IMR-90 (cell line): ENCODE measurements around the gene ZNF667. TPM values are rescaled to one million over a fixed set of nuclear protein-coding genes. Genes with fewer than 3 reads are reported as not detected.

Source experiments
- ATAC-seq: fragments of 200-7000 bp; cut with Tn5 transposase; 2 replicates; pipeline ENCODE4 v1.9.1; 2020; ENCODE audit warnings: low read depth, mild to moderate bottlenecking, moderate library complexity
- BruUV-seq: library from RNA; stranded (reverse); fragments of 400-500 nt; replicated peaks from 2 replicates; lab custom pipeline; 2021; lab: Mats Ljungman, UMichigan
- CTCF ChIA-PET: fragments of 300-600 bp; formaldehyde crosslinking; extraction: SDS; loops from one replicate; lab custom pipeline; 2021; ENCODE audit warnings: antibody characterized with exemption; lab: Yijun Ruan, JAX
- POLR2A ChIA-PET: fragments of 300-600 bp; sonication (Branson Sonifier 250); formaldehyde crosslinking; loops from one replicate; lab custom pipeline; 2022; ENCODE audit warnings: antibody characterized with exemption; ENCODE audit not compliant: unreplicated experiment; lab: Charles Lee
- DNase-seq: peaks from one replicate; pipeline ENCODE4 v3.0.0; 2013
- H2AFZ ChIP-seq: replicated peaks from 2 replicates; pipeline ENCODE3; 2013; ENCODE audit warnings: low read length, mild to moderate bottlenecking; ENCODE audit not compliant: poor library complexity
- H2AK5ac ChIP-seq: 2 replicates; pipeline ENCODE4 v1.6.1; 2013; ENCODE audit warnings: low read depth, low read length, inconsistent platforms
- H2AK9ac ChIP-seq: replicated peaks from 2 replicates; pipeline ENCODE3; 2013; ENCODE audit warnings: mild to moderate bottlenecking, low read depth, low read length, moderate library complexity; ENCODE audit not compliant: poor library complexity
- H2BK120ac ChIP-seq: 2 replicates; pipeline ENCODE4 v1.6.1; 2013; ENCODE audit warnings: low read depth, low read length, inconsistent platforms
- H2BK15ac ChIP-seq: 3 replicates; pipeline ENCODE4 v1.6.1; 2013; ENCODE audit warnings: low read depth, low read length, inconsistent platforms
- H2BK20ac ChIP-seq: 2 replicates; pipeline ENCODE4 v1.6.1; 2013; ENCODE audit warnings: low read depth, mild to moderate bottlenecking, inconsistent platforms, low read length, moderate library complexity
- H2BK5ac ChIP-seq: 2 replicates; pipeline ENCODE4 v1.6.1; 2013; ENCODE audit warnings: mild to moderate bottlenecking, low read depth, low read length, inconsistent platforms; ENCODE audit not compliant: poor library complexity, severe bottlenecking
- H3K14ac ChIP-seq: replicated peaks from 2 replicates; pipeline ENCODE4 v1.6.1; 2013; ENCODE audit warnings: low read depth, low read length, inconsistent platforms
- H3K18ac ChIP-seq: 2 replicates; pipeline ENCODE4 v1.6.1; 2013; ENCODE audit warnings: low read depth, low read length, control low read depth
- H3K23ac ChIP-seq: 2 replicates; pipeline ENCODE4 v1.6.1; 2013; ENCODE audit warnings: low read depth, low read length, inconsistent platforms
- H3K27ac ChIP-seq: 2 replicates; pipeline ENCODE4 v1.5.1; 2013; ENCODE audit warnings: mild to moderate bottlenecking, control low read depth, low read length; ENCODE audit not compliant: insufficient read depth
- H3K27me3 ChIP-seq: 2 replicates; pipeline ENCODE4 v1.6.1; 2013; ENCODE audit warnings: low read length; ENCODE audit not compliant: control insufficient read depth, insufficient read depth
- H3K36me3 ChIP-seq: 2 replicates; pipeline ENCODE4 v1.6.1; 2013; ENCODE audit warnings: low read length, mixed read lengths; ENCODE audit not compliant: control insufficient read depth, insufficient read depth
- H3K4ac ChIP-seq: 2 replicates; pipeline ENCODE4 v1.6.1; 2013; ENCODE audit warnings: low read depth, low read length, inconsistent platforms
- H3K4me1 ChIP-seq: 2 replicates; pipeline ENCODE4 v1.6.1; 2013; ENCODE audit warnings: low read length, mixed read lengths; ENCODE audit not compliant: control insufficient read depth, insufficient read depth
- H3K4me2 ChIP-seq: 2 replicates; pipeline ENCODE4 v1.6.1; 2013; ENCODE audit warnings: low read depth, mild to moderate bottlenecking, control low read depth, low read length, moderate library complexity
- H3K4me3 ChIP-seq: 2 replicates; pipeline ENCODE4 v1.5.1; 2013; ENCODE audit warnings: low read depth, mild to moderate bottlenecking, control low read depth, low read length, moderate library complexity; ENCODE audit not compliant: insufficient read depth
- H3K56ac ChIP-seq: 2 replicates; pipeline ENCODE4 v1.6.1; 2013; ENCODE audit warnings: low read length, inconsistent platforms; ENCODE audit not compliant: insufficient read depth; ENCODE audit errors: extremely low read depth
- H3K79me1 ChIP-seq, 2 experiments: 2 replicates each; pipeline ENCODE4 v1.6.1; 2013; ENCODE audit warnings: low read length in 2 of 2, inconsistent platforms in 1 of 2, low read depth in 1 of 2
- H3K9ac ChIP-seq: 2 replicates; pipeline ENCODE4 v1.6.1; 2013; ENCODE audit warnings: low read depth, low read length, control low read depth
- H3K9me1 ChIP-seq: 2 replicates; pipeline ENCODE4 v1.6.1; 2013; ENCODE audit warnings: low read length, inconsistent platforms; ENCODE audit not compliant: insufficient read depth
- H3K9me3 ChIP-seq: 2 replicates; pipeline ENCODE4 v1.6.1; 2013; ENCODE audit warnings: low read length; ENCODE audit not compliant: control insufficient read depth, insufficient read depth
- H4K20me1 ChIP-seq: 2 replicates; pipeline ENCODE4 v1.6.1; 2013; ENCODE audit warnings: low read length, inconsistent platforms; ENCODE audit not compliant: insufficient read depth
- H4K5ac ChIP-seq: 2 replicates; pipeline ENCODE4 v1.6.1; 2013; ENCODE audit warnings: mild to moderate bottlenecking, low read depth, low read length, control low read depth
- H4K8ac ChIP-seq, 2 experiments: 2 replicates each; pipeline ENCODE4 v1.6.1; 2013; ENCODE audit warnings: low read depth in 2 of 2, low read length in 2 of 2, control low read depth in 1 of 2, inconsistent platforms in 1 of 2
- H4K91ac ChIP-seq: 2 replicates; pipeline ENCODE4 v1.6.1; 2013; ENCODE audit warnings: low read depth, low read length, inconsistent platforms; ENCODE audit not compliant: insufficient read depth
- CEBPB ChIP-seq: IDR thresholded peaks from 2 replicates; pipeline ENCODE4 v1.6.1; 2012; ENCODE audit warnings: low read depth, low read length, improper control_type of control experiment
- CHD1 ChIP-seq: IDR thresholded peaks from 2 replicates; pipeline ENCODE4 v1.6.1; 2012; ENCODE audit warnings: low read depth, low read length, improper control_type of control experiment
- CTCF ChIP-seq: conservative IDR thresholded peaks from 2 replicates; pipeline ENCODE4 v1.5.1; 2012; ENCODE audit warnings: mild to moderate bottlenecking, low read depth, low read length, improper control_type of control experiment
- ELK1 ChIP-seq: fragments of 150-350 bp; IDR thresholded peaks from 2 replicates; pipeline ENCODE4 v1.6.1; 2016; ENCODE audit warnings: low read depth, mild to moderate bottlenecking, low read length, moderate library complexity, borderline replicate concordance
- FOS ChIP-seq: fragments of 150-350 bp; IDR thresholded peaks from 2 replicates; pipeline ENCODE4 v1.6.1; 2016; ENCODE audit warnings: low read depth, low read length
- MAZ ChIP-seq: IDR thresholded peaks from 2 replicates; pipeline ENCODE4 v1.6.1; 2012; ENCODE audit warnings: low read depth, mild to moderate bottlenecking, low read length, improper control_type of control experiment, moderate library complexity, borderline replicate concordance
- MXI1 ChIP-seq: IDR thresholded peaks from 2 replicates; pipeline ENCODE4 v1.6.1; 2012; ENCODE audit warnings: low read depth, mild to moderate bottlenecking, low read length, moderate library complexity, borderline replicate concordance
- NFE2L2 ChIP-seq: fragments of 150-350 bp; IDR thresholded peaks from 2 replicates; pipeline ENCODE4 v1.6.1; 2016; ENCODE audit warnings: low read depth, mild to moderate bottlenecking, low read length
- POLR2A ChIP-seq: IDR thresholded peaks from 2 replicates; pipeline ENCODE4 v1.6.1; 2012; ENCODE audit warnings: mild to moderate bottlenecking, low read depth, low read length
- RFX5 ChIP-seq: IDR thresholded peaks from 2 replicates; pipeline ENCODE4 v1.8.0; 2012; ENCODE audit warnings: low read depth, mild to moderate bottlenecking, low read length, moderate library complexity
- SMC3 ChIP-seq: fragments of 150-350 bp; IDR thresholded peaks from 2 replicates; pipeline ENCODE4 v1.6.1; 2016; ENCODE audit warnings: low read depth, mild to moderate bottlenecking, antibody characterized with exemption, low read length, moderate library complexity
- USF2 ChIP-seq: fragments of 150-350 bp; IDR thresholded peaks from 2 replicates; pipeline ENCODE4 v1.6.1; 2017; ENCODE audit warnings: mild to moderate bottlenecking, antibody characterized with exemption, low read length, low read depth
- WGBS, 2 experiments: methylation state at CpG; one replicate each; pipeline versions ENCODE4 v1.1.5 to v1.1.7; 2013; ENCODE audit warnings: missing lambda C conversion rate in 2 of 2; ENCODE audit not compliant: insufficient read length in 1 of 2; ENCODE audit errors: extremely low coverage in 2 of 2; 5-methylcytosine and 5-hydroxymethylcytosine counted together
- dilution Hi-C: fragments of 300-500 bp; cut with HindIII; formaldehyde crosslinking; loops from one replicate; pipeline ENCODE4 v1.14.3; 2018; ENCODE audit warnings: low sequenced_read_pairs; ENCODE audit not compliant: unreplicated experiment
- in situ Hi-C: fragments of 300-500 bp; cut with MboI; formaldehyde crosslinking; loops from 3 replicates; pipeline ENCODE4 v1.14.3; 2019; ENCODE audit warnings: low sequenced_read_pairs, inconsistent platforms, mixed read lengths
- intact Hi-C: fragments of 100-400 bp; cut with micrococcal nuclease; formaldehyde crosslinking; loops from 2 replicates; pipeline ENCODE4 v1.10.0; 2022
- polyA plus RNA-seq, 3 experiments: library from polyadenylated mRNA; depleted of rRNA; stranded (reverse); fragments of >200 nt; gene quantifications; 2 replicates each; pipeline ENCODE4 v1.2.3, GENCODE V29; 2012; ENCODE audit warnings: low replicate concordance in 1 of 3
- total RNA-seq: library from RNA; depleted of rRNA; stranded (reverse); fragments of >200 nt; gene quantifications from 2 replicates; pipeline ENCODE4 v1.2.3, GENCODE V29; 2012

Gene ZNF667
- total and polyA plus RNA-seq, 2 of the 4 experiments (the other 2 are of a cell fraction), result 1.8 to 3.4 TPM

- peak overlapping the region; percentile 80 to 87 for H4K8ac ChIP-seq
- no TSS peak for BruUV-seq
- CTCF ChIA-PET, result no interaction called here
- H2AK9ac ChIP-seq, result peak overlapping the region; percentile 43
- peak overlapping the region; percentile 95 for H3K4me2 ChIP-seq
- peak overlapping the region; percentile 41; the same call in 1 of the 2 replicates for H3K56ac ChIP-seq
- H3K18ac ChIP-seq, result 0 out of 2 replicates have a peak overlapping the region, but pooled peaks have one; percentile 13
- peak overlapping the region; percentile 75 for H3K9ac ChIP-seq
- intact Hi-C loops (loop anchor here (2.0 to 10.0 kb wide), 3 partner anchors 29 to 117 kb away; partner anchors contain the start of genes ZNF471 and ZNF71), in situ Hi-C loops (no loop called here), dilution Hi-C loops (no loop called here)
- ATAC-seq (peak; percentile 90), DNase-seq (peak; percentile 91)
- peaks cover 13 to 17% of the 10 kb centered on the region in 2 experiments for H3K79me1 ChIP-seq
- peak overlapping the region; percentile 41; the same call in 1 of the 2 replicates for H4K91ac ChIP-seq
- H4K20me1 ChIP-seq, result no peaks in the 10 kb centered on the region; the same call in 1 of the 2 replicates
- peaks cover 18% of the 10 kb centered on the region; the same call in 1 of the 2 replicates for H3K9me3 ChIP-seq
- H2AFZ ChIP-seq, result peak overlapping the region; percentile 98
- peak overlapping the region; percentile 34; the same call in 1 of the 2 replicates for H3K14ac ChIP-seq
- no peaks in the 10 kb centered on the region for H3K4me1 ChIP-seq
- H3K23ac ChIP-seq, result peak overlapping the region; percentile 44; the same call in 1 of the 2 replicates
- no peaks in the 10 kb centered on the region for H3K36me3 ChIP-seq
- H3K4me3 ChIP-seq, result peak overlapping the region; percentile 70
- H2BK120ac ChIP-seq, result peak overlapping the region; percentile 58; the same call in 1 of the 2 replicates
- peak overlapping the region; percentile 66 for H3K4ac ChIP-seq
- WGBS, 2 experiments, result 0% methylated on average over 35 of the region's 80 CpGs; no CpG with 5 or more reads in 1 of the 2 experiments
- no peaks in the 10 kb centered on the region for H3K27me3 ChIP-seq
- POLR2A ChIA-PET, result no interaction called here
- peak overlapping the region; percentile 68 for H4K5ac ChIP-seq
- no peak overlapping the region for H2BK20ac ChIP-seq
- H2BK5ac ChIP-seq, result peak overlapping the region; percentile 76
- H3K9me1 ChIP-seq, result no peaks in the 10 kb centered on the region
- H2BK15ac ChIP-seq, result no peak overlapping the region; the same call in 2 of the 3 replicates
- H2AK5ac ChIP-seq, result no peak overlapping the region
- H3K27ac ChIP-seq, result peak overlapping the region; percentile 78
- TF ChIP-seq NFE2L2 (no peak), RFX5 (no peak), CEBPB (peak; percentile 90), CHD1 (no peak), MAZ (peak; percentile 97; the same call in 1 of the 2 replicates), MXI1 (peak; percentile 61), CTCF (no peak; the same call in 1 of the 2 replicates), FOS (no peak), POLR2A (peak; percentile 72), SMC3 (no peak), ELK1 (no peak), USF2 (peak; percentile 81)
Measured at GRCh38 chr19:56477429-56478338, 539 bp upstream of the ZNF667 start.
